Measurements from ENCODE around the gene POM121L2. TPM values are rescaled to one million over a fixed set of nuclear protein-coding genes. Genes with fewer than 3 reads are reported as not detected.

The POM121L2 gene
- total RNA-seq (not detected), polyA plus RNA-seq (under 1 TPM in 1 of 3 donors, not detected in 2; 0.08 TPM)
- long read RNA-seq, donor 1 = 0 reads
- long read RNA-seq, donor 2 = 0 reads

DNA sequence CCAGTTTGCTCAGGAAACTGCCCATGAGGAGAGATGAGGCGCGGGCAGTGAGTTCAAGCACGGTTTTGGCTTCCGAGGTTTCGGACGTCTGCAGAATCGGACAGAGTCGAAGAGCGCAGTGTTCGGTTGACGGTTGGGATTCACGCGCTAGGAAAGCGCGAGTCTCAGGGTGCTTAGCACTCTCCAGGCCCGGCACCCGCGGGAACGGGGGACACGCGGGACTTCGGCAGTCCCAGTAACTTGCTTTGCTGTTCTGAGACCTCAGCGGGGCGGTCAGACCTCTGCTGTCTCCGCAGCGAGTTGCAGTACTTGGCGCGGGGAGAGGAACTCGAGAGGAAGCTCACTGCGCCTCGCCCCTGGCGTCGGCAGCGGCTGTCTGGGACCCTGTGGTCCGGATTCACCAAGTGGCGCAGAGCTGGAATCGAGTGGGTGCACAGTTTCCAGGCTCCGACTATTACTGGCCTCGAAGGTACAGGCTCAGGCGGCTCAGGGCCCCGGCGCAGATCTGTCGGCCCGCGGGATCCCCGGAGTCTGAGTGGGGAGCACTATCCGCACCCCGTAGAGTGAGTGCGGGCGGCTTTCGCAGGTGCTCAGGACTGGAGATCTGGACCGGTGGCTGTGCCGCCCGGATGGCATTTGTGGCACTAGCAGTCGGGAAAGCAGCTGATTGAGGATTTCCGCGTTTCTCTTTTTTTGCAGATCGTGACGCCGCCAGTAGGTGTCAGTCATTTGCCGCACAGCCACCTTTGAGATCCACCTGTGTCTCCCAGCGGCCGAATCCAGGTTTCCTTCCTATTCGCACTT, at the start of gene POM121L2:
TSS of gene POM121L2 (minus strand) at position 128 of the 804 bp plus-strand sequence. CDS start at position 25, 103 bp downstream.
- TF ChIP-seq, protein P1, sequence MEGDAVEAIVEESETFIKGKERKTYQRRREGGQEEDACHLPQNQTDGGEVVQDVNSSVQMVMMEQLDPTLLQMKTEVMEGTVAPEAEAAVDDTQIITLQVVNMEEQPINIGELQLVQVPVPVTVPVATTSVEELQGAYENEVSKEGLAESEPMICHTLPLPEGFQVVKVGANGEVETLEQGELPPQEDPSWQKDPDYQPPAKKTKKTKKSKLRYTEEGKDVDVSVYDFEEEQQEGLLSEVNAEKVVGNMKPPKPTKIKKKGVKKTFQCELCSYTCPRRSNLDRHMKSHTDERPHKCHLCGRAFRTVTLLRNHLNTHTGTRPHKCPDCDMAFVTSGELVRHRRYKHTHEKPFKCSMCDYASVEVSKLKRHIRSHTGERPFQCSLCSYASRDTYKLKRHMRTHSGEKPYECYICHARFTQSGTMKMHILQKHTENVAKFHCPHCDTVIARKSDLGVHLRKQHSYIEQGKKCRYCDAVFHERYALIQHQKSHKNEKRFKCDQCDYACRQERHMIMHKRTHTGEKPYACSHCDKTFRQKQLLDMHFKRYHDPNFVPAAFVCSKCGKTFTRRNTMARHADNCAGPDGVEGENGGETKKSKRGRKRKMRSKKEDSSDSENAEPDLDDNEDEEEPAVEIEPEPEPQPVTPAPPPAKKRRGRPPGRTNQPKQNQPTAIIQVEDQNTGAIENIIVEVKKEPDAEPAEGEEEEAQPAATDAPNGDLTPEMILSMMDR (IDR thresholded peaks at IDR 0.05) = peak; percentile 34
- H3K27ac ChIP-seq = no peak within 1 kb of the TSS
- no peaks in the 10 kb centered on the region for H3K9me3 ChIP-seq
- H3K27me3 ChIP-seq (ENCODE audit: insufficient read depth in 3 of 3, low read length in 2 of 3) = peaks cover 3 to 64% (median 21%) of the 10 kb centered on the region in 3 donors
- H3K4me3 ChIP-seq = peak within 1 kb of the TSS; percentile 60
- intact Hi-C loops (cut with DNase I) = no loop called here
- ATAC-seq (no peak), DNase-seq (peak in 1 of 2 donors; percentile 20)
- 1% methylated on average over 63 to 64 of the region's 64 CpGs for WGBS, 3 donors
- peaks cover 6% of the 10 kb centered on the region for H3K4me1 ChIP-seq
- H3K36me3 ChIP-seq (ENCODE audit: insufficient read depth in 1 of 2, low read depth in 1 of 2) = no peaks in the 10 kb centered on the region

DNA sequence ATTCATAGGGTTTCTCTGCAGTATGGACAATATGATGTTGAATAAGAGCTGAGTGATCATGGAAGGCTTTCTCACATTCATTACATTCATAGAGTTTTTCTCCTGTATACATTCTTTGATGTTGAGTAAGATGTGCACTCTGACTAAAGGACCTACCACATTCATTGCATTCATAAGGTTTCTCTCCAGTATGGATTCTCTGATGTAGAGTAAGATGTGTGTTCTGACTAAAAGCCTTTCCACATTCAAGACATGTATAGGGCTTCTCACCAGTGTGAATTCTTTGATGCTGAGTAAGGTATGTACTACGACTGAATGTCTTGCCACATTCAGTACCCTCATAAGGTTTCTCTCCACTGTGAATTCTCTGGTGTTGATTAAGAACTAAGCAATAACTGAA, 47.2 kb upstream of the POM121L2 start:
- H3K27me3 ChIP-seq (ENCODE audit: insufficient read depth in 3 of 3, low read length in 2 of 3) = no peaks in the 10 kb centered on the region
- H3K27ac ChIP-seq = no peak overlapping the region
- no peak for DNase-seq
- H3K4me3 ChIP-seq = no peak overlapping the region
- H3K4me1 ChIP-seq = no peaks in the 10 kb centered on the region
- H3K9me3 ChIP-seq = peaks cover 55% of the 10 kb centered on the region
- TF ChIP-seq, protein P1 (IDR thresholded peaks at IDR 0.05) = no peak
- WGBS, 3 donors = 85 to 90% (median 90%) methylated on average over 1 of the region's 1 CpG
- no peak for ATAC-seq
- H3K36me3 ChIP-seq (ENCODE audit: insufficient read depth in 1 of 2, low read depth in 1 of 2) = peaks cover 3 to 37% of the 10 kb centered on the region in 2 donors
- intact Hi-C loops (cut with DNase I) = no loop called here

DNA sequence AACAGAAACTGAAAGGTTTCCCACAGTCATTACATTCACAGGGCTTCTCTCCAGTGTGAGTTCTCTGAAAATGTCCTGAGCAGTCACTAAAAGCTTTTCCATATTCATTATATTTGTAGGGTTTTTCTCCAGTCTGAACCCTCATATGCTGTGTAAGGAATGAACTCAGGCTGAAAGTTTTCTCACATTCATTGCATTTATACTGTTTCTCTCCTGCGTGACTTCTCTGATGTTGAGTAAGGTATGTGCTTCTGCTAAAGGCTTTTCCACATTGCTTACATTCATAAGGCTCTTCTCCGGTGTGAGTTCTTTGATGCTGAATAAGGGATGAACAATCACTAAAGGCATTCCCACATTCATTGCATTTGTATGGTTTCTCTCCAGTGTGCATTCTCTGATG, 46.7 kb upstream of the POM121L2 start:
- DNase-seq (no peak), ATAC-seq (no peak)
- no peak overlapping the region for H3K4me3 ChIP-seq
- TF ChIP-seq, protein P1 (IDR thresholded peaks at IDR 0.05) = no peak
- H3K4me1 ChIP-seq = no peaks in the 10 kb centered on the region
- no peak overlapping the region for H3K27ac ChIP-seq
- H3K9me3 ChIP-seq = peaks cover 58% of the 10 kb centered on the region
- WGBS, 3 donors = 69 to 96% (median 94%) methylated on average over 2 of the region's 2 CpGs
- H3K27me3 ChIP-seq (ENCODE audit: insufficient read depth in 3 of 3, low read length in 2 of 3) = no peaks in the 10 kb centered on the region
- intact Hi-C loops (cut with DNase I) = no loop called here
- peaks cover 3 to 37% of the 10 kb centered on the region in 2 donors for H3K36me3 ChIP-seq (ENCODE audit: insufficient read depth in 1 of 2, low read depth in 1 of 2)

DNA sequence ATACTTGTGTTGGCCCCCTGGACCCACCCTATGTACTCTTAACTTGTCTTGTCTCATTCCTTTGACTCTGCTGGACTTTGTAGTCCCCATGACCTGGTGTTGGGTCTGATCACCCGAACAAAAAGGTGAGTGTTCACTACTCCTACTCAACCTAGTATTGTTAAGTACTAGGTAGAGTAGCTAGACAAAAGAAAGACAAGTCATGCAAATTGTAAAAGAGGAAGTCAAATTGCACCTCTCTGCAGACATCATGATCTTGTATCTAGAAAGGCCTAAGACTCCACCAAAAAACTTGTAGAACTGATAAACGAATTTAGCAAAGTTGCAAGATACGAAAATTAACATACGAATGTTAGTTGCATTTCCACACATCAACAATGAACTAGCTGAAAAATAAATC, 40.8 kb upstream of the POM121L2 start:
- peaks cover 43% of the 10 kb centered on the region for H3K9me3 ChIP-seq
- TF ChIP-seq, protein P1 (IDR thresholded peaks at IDR 0.05) = no peak
- DNase-seq = no peak

More for the DNA sequence above, 40.8 kb upstream of the POM121L2 start:
- no peak for ATAC-seq
- Histone ChIP-seq H3K36me3 (ENCODE audit: insufficient read depth in 1 of 2, low read depth in 1 of 2) (no peaks in the 10 kb centered on the region), H3K4me1 (no peaks in the 10 kb centered on the region), H3K4me3 (no peak overlapping the region), H3K27ac (no peak overlapping the region), H3K27me3 (ENCODE audit: insufficient read depth in 3 of 3, low read length in 2 of 3) (no peaks in the 10 kb centered on the region)
- 79 to 87% (median 86%) methylated on average over 4 of the region's 4 CpGs for WGBS, 3 donors
- intact Hi-C loops (cut with DNase I) = no loop called here
